ENCODE data around the gene SEMA3E. TPM values are rescaled to one million over a fixed set of nuclear protein-coding genes. Genes with fewer than 3 reads are reported as not detected.
"Not testable (repeated sequence)": the region's sequence is repeated elsewhere in the genome, so short reads cannot be mapped to it uniquely, and the experiment has no call there.

Gene SEMA3E
- total RNA-seq, 1 experiment from 2014 or later: not detected

GRCh38 chr7:83446102-83446669 lies 202.8 kb downstream of the SEMA3E start:
- H3K9me2 ChIP-seq (replicated peaks; ENCODE audit: insufficient read depth, low read length): no peaks in the 10 kb centered on the region
- no peak overlapping the region for H2AFZ ChIP-seq (ENCODE audit: low read length)
- H4K20me1 ChIP-seq (ENCODE audit: insufficient read depth, low read depth, low read length): no peaks in the 10 kb centered on the region
- H3K9ac ChIP-seq (ENCODE audit: low read length): no peak overlapping the region
- no peak for DNase-seq
- H3K4me2 ChIP-seq (ENCODE audit: low read depth, low read length, poor library complexity, severe bottlenecking): no peak overlapping the region
- no peaks in the 10 kb centered on the region for H3K79me2 ChIP-seq (ENCODE audit: low read length)
- H3K27ac ChIP-seq (ENCODE audit: low read length): no peak overlapping the region
- H3K27me3 ChIP-seq (ENCODE audit: low read length): no peaks in the 10 kb centered on the region
- H3K36me3 ChIP-seq (ENCODE audit: insufficient read depth, low read length): no peaks in the 10 kb centered on the region
- peaks cover 26% of the 10 kb centered on the region for H3K9me3 ChIP-seq (ENCODE audit: low read length)
- H3K4me3 ChIP-seq (ENCODE audit: low read length): no peak overlapping the region
- no peaks in the 10 kb centered on the region for H3K4me1 ChIP-seq (ENCODE audit: low read length)

DNA sequence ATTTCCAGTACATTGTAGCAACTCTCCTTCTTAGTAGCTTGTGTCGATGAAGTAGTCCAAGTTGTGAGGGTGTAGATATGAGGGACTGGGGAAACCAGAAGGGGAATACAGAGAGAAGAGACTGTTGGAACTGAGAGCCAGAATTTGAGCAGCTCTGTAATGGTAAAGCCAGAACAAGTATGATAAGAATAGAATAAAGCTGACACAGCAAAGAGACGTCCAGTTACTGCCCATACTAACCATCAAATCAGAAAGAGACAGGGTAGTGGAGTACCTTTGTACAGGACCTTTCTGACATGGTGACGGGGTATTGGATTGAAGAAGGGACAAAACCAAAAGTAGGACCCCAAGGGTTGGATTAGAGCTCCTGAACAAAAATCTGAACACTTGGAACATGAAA lies 206.0 kb downstream of the SEMA3E start:
- Histone ChIP-seq H2AFZ (ENCODE audit: low read length) (no peak overlapping the region), H3K9ac (ENCODE audit: low read length) (no peak overlapping the region), H3K4me3 (ENCODE audit: low read length) (no peak overlapping the region), H3K27me3 (ENCODE audit: low read length) (no peaks in the 10 kb centered on the region), H3K36me3 (ENCODE audit: insufficient read depth, low read length) (no peaks in the 10 kb centered on the region), H3K27ac (ENCODE audit: low read length) (no peak overlapping the region), H4K20me1 (ENCODE audit: insufficient read depth, low read depth, low read length) (no peaks in the 10 kb centered on the region), H3K9me3 (ENCODE audit: low read length) (peaks cover 28% of the 10 kb centered on the region), H3K9me2 (replicated peaks; ENCODE audit: insufficient read depth, low read length) (no peaks in the 10 kb centered on the region), H3K4me1 (ENCODE audit: low read length) (no peaks in the 10 kb centered on the region), H3K79me2 (ENCODE audit: low read length) (no peaks in the 10 kb centered on the region), H3K4me2 (ENCODE audit: low read depth, low read length, poor library complexity, severe bottlenecking) (no peak overlapping the region)
- DNase-seq: no peak

DNA sequence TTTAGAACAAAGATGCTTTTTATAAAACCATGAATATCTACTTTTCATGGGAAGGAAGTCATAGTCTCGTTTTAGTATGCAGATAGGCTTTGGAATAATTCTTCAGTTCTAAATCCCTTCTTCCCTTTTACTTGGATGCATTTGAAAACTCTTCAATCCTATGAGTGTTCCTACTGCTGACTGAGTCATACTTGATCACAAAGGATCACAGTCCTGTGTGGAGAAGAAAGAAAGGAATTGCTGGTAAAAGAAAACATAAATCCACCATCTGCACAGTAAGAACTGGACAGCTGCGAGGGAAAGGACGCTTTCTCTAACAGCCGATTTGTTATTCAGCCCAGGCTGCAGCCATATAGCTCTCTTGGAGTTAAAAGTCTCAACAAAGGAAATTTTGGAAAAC lies 209.9 kb downstream of the SEMA3E start:
- no peak overlapping the region for H3K4me3 ChIP-seq (ENCODE audit: low read length)
- no peak overlapping the region for H2AFZ ChIP-seq (ENCODE audit: low read length)
- peaks cover 21% of the 10 kb centered on the region for H3K9me3 ChIP-seq (ENCODE audit: low read length)
- no peak for DNase-seq
- H3K27ac ChIP-seq (ENCODE audit: low read length): no peak overlapping the region
- no peaks in the 10 kb centered on the region for H3K9me2 ChIP-seq (replicated peaks; ENCODE audit: insufficient read depth, low read length)
- H3K36me3 ChIP-seq (ENCODE audit: insufficient read depth, low read length): no peaks in the 10 kb centered on the region
- H4K20me1 ChIP-seq (ENCODE audit: insufficient read depth, low read depth, low read length): no peaks in the 10 kb centered on the region
- H3K27me3 ChIP-seq (ENCODE audit: low read length): no peaks in the 10 kb centered on the region
- H3K79me2 ChIP-seq (ENCODE audit: low read length): no peaks in the 10 kb centered on the region
- no peaks in the 10 kb centered on the region for H3K4me1 ChIP-seq (ENCODE audit: low read length)
- no peak overlapping the region for H3K4me2 ChIP-seq (ENCODE audit: low read depth, low read length, poor library complexity, severe bottlenecking)
- no peak overlapping the region for H3K9ac ChIP-seq (ENCODE audit: low read length)

DNA sequence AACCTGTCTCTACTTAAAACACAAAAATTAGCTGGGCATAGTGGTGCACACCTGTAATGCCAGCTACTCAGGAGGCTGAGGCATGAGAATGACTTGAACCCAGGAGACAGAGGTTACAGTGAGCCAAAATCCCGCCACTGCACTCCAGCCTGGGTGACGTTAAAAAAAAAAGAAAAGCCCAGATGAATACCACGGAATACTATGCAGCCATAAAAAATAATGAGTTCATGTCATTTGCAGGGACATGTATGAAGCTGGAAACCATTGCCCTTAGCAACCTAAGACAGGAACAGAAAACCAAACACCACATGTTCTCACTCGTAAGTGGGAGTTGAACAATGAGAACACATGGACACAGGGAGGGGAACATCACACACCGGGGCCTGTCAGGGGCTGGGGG lies 218.7 kb downstream of the SEMA3E start:
- H3K27me3 ChIP-seq (ENCODE audit: low read length); DNase-seq; H3K27ac ChIP-seq (ENCODE audit: low read length); H3K4me1 ChIP-seq (ENCODE audit: low read length); H3K4me3 ChIP-seq (ENCODE audit: low read length); H3K9me2 ChIP-seq (replicated peaks; ENCODE audit: insufficient read depth, low read length); H4K20me1 ChIP-seq (ENCODE audit: insufficient read depth, low read depth, low read length); H2AFZ ChIP-seq (ENCODE audit: low read length); H3K79me2 ChIP-seq (ENCODE audit: low read length); H3K36me3 ChIP-seq (ENCODE audit: insufficient read depth, low read length); H3K4me2 ChIP-seq (ENCODE audit: low read depth, low read length, poor library complexity, severe bottlenecking); H3K9ac ChIP-seq (ENCODE audit: low read length): not testable (repeated sequence)
- H3K9me3 ChIP-seq (ENCODE audit: low read length): peaks cover 17% of the 10 kb centered on the region

DNA sequence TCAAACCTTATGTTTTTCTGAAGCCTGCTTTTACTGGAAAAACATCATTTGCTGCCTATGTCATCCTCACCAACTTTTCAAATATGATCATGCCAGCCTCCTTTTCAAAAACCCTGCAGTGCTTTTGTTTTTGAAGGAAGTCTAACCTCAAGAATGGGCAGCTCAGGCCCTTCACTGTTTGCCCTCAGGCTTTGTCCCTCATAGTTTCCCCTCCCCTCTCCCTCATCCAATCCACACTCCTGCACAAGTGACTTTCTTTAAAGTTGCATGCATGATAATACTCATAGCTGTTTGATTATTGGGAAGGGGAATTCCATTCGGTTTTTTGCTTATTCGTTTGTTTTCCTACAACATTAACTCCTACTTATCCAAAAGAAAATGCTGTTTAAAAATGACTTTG lies 219.4 kb downstream of the SEMA3E start:
- H3K4me2 ChIP-seq (ENCODE audit: low read depth, low read length, poor library complexity, severe bottlenecking): no peak overlapping the region
- no peaks in the 10 kb centered on the region for H3K27me3 ChIP-seq (ENCODE audit: low read length)
- no peak overlapping the region for H2AFZ ChIP-seq (ENCODE audit: low read length)
- H3K9me2 ChIP-seq (replicated peaks; ENCODE audit: insufficient read depth, low read length): no peaks in the 10 kb centered on the region
- H4K20me1 ChIP-seq (ENCODE audit: insufficient read depth, low read depth, low read length): no peaks in the 10 kb centered on the region
- no peak overlapping the region for H3K9ac ChIP-seq (ENCODE audit: low read length)
- no peak overlapping the region for H3K27ac ChIP-seq (ENCODE audit: low read length)
- DNase-seq: no peak
- H3K79me2 ChIP-seq (ENCODE audit: low read length): no peaks in the 10 kb centered on the region
- H3K9me3 ChIP-seq (ENCODE audit: low read length): peaks cover 17% of the 10 kb centered on the region
- no peak overlapping the region for H3K4me3 ChIP-seq (ENCODE audit: low read length)
- no peaks in the 10 kb centered on the region for H3K4me1 ChIP-seq (ENCODE audit: low read length)
- H3K36me3 ChIP-seq (ENCODE audit: insufficient read depth, low read length): no peaks in the 10 kb centered on the region

GRCh38 chr7:83427884-83428283 lies 221.1 kb downstream of the SEMA3E start:
- Histone ChIP-seq H3K9me2 (replicated peaks; ENCODE audit: insufficient read depth, low read length) (no peaks in the 10 kb centered on the region), H3K4me2 (ENCODE audit: low read depth, low read length, poor library complexity, severe bottlenecking) (no peak overlapping the region), H2AFZ (ENCODE audit: low read length) (no peak overlapping the region), H3K36me3 (ENCODE audit: insufficient read depth, low read length) (no peaks in the 10 kb centered on the region), H3K4me1 (ENCODE audit: low read length) (no peaks in the 10 kb centered on the region), H3K79me2 (ENCODE audit: low read length) (no peaks in the 10 kb centered on the region), H3K9ac (ENCODE audit: low read length) (no peak overlapping the region), H4K20me1 (ENCODE audit: insufficient read depth, low read depth, low read length) (no peaks in the 10 kb centered on the region), H3K27me3 (ENCODE audit: low read length) (no peaks in the 10 kb centered on the region), H3K9me3 (ENCODE audit: low read length) (peaks cover 17% of the 10 kb centered on the region), H3K4me3 (ENCODE audit: low read length) (no peak overlapping the region), H3K27ac (ENCODE audit: low read length) (no peak overlapping the region)
- no peak for DNase-seq

GRCh38 chr7:83426325-83426724 lies 222.6 kb downstream of the SEMA3E start:
- peaks cover 14% of the 10 kb centered on the region for H3K9me3 ChIP-seq (ENCODE audit: low read length)
- no peaks in the 10 kb centered on the region for H3K79me2 ChIP-seq (ENCODE audit: low read length)
- H3K36me3 ChIP-seq (ENCODE audit: insufficient read depth, low read length): no peaks in the 10 kb centered on the region
- H3K4me3 ChIP-seq (ENCODE audit: low read length): no peak overlapping the region
- H3K9ac ChIP-seq (ENCODE audit: low read length): no peak overlapping the region
- no peaks in the 10 kb centered on the region for H3K27me3 ChIP-seq (ENCODE audit: low read length)
- H3K9me2 ChIP-seq (replicated peaks; ENCODE audit: insufficient read depth, low read length): no peaks in the 10 kb centered on the region
- H4K20me1 ChIP-seq (ENCODE audit: insufficient read depth, low read depth, low read length): no peaks in the 10 kb centered on the region
- H3K4me1 ChIP-seq (ENCODE audit: low read length): no peaks in the 10 kb centered on the region
- H2AFZ ChIP-seq (ENCODE audit: low read length): no peak overlapping the region
- H3K27ac ChIP-seq (ENCODE audit: low read length): no peak overlapping the region
- no peak for DNase-seq
- H3K4me2 ChIP-seq (ENCODE audit: low read depth, low read length, poor library complexity, severe bottlenecking): no peak overlapping the region

DNA sequence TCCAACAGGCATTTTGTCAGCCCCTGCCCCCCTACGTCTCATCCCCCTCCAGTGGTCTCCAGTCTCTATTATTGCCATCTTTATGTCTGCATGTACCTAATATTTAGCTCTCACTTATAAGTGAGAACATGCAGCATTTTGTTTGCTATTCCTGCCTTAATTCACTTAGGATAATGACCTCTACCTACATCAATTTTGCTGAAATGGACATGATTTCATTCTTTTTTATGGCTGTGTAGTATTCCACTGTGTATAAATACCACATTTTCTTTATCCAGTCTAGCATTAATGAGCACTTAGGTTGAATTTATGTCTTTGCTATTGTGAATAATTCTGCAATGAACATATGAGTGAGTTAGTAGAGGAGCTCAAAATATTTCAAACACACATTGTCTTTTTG lies 229.9 kb downstream of the SEMA3E start:
- no peak overlapping the region for H3K4me2 ChIP-seq (ENCODE audit: low read depth, low read length, poor library complexity, severe bottlenecking)
- H3K4me3 ChIP-seq (ENCODE audit: low read length): no peak overlapping the region
- DNase-seq: no peak
- no peaks in the 10 kb centered on the region for H3K79me2 ChIP-seq (ENCODE audit: low read length)
- no peaks in the 10 kb centered on the region for H3K36me3 ChIP-seq (ENCODE audit: insufficient read depth, low read length)
- no peaks in the 10 kb centered on the region for H3K27me3 ChIP-seq (ENCODE audit: low read length)
- peaks cover 22% of the 10 kb centered on the region for H3K9me3 ChIP-seq (ENCODE audit: low read length)
- no peak overlapping the region for H2AFZ ChIP-seq (ENCODE audit: low read length)
- H3K9me2 ChIP-seq (replicated peaks; ENCODE audit: insufficient read depth, low read length): no peaks in the 10 kb centered on the region
- H3K9ac ChIP-seq (ENCODE audit: low read length): no peak overlapping the region
- no peaks in the 10 kb centered on the region for H4K20me1 ChIP-seq (ENCODE audit: insufficient read depth, low read depth, low read length)
- no peaks in the 10 kb centered on the region for H3K4me1 ChIP-seq (ENCODE audit: low read length)
- H3K27ac ChIP-seq (ENCODE audit: low read length): no peak overlapping the region

DNA sequence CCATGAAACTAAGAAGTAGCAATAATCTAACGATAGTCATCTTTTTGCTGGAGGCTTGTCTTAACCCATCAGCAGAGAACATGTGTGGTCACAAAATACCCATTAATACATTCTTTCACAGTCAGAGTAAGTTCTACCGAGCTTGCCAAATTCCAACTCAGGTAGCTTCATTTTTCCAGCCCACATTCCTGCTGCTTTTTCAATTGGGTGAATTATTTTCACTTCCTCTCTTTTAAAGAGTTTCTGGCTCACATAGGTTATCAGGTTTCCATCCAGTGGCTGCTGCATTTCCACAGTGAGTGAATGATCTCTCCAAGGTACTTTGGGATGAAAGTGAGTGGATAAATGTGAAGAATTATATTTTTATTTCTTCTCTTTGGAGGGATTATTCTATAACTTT lies 233.1 kb downstream of the SEMA3E start:
- DNase-seq: no peak
- Histone ChIP-seq H3K9ac (ENCODE audit: low read length) (no peak overlapping the region), H3K9me2 (replicated peaks; ENCODE audit: insufficient read depth, low read length) (no peaks in the 10 kb centered on the region), H3K27ac (ENCODE audit: low read length) (no peak overlapping the region), H3K79me2 (ENCODE audit: low read length) (no peaks in the 10 kb centered on the region), H2AFZ (ENCODE audit: low read length) (no peak overlapping the region), H3K4me2 (ENCODE audit: low read depth, low read length, poor library complexity, severe bottlenecking) (no peak overlapping the region), H3K36me3 (ENCODE audit: insufficient read depth, low read length) (no peaks in the 10 kb centered on the region), H3K27me3 (ENCODE audit: low read length) (no peaks in the 10 kb centered on the region), H3K4me3 (ENCODE audit: low read length) (no peak overlapping the region), H4K20me1 (ENCODE audit: insufficient read depth, low read depth, low read length) (no peaks in the 10 kb centered on the region), H3K4me1 (ENCODE audit: low read length) (no peaks in the 10 kb centered on the region), H3K9me3 (ENCODE audit: low read length) (peaks cover 25% of the 10 kb centered on the region)

All from Karpas-422 (cell line).